ENCODE data around the gene PIEZO1.

DNA sequence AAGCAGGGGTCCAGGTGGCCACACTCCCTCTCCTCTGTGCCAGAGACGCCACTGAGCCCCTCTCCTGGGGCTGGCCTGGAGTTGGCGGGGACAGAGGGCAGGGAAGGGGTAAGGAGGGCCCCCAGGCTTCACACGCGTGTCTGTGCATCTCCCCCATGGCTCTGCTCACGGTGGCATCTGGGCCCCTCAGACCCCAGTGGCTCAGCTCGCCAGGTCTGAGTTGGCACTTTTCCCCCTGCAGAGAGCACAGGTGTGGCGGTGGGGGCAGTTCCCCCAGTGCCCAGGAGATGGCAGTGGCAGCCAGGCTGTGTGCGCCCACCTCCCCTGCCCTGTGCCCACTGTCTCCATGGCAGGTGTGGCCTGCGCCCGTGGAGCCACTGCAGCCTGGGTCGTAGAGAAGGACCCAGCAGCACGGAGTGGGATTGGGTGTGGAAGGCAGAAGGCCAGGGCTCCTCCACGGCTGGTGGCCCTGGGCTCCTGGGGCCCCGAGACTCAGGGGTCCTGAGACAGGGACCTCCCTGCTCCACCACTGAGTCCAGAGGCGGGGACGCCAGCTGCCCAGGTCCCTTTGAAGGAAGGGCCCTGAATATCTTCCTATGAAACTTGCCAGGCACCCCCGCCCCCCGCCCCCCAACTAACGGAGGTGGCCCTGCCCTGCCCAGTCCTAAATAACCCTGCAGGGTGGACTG is 31.0 kb upstream of the PIEZO1 start:
- TF ChIP-seq ELF4 (CRISPR knock-in tag; IDR thresholded peaks at IDR 0.05) = no peak
- TF ChIP-seq SLC30A9 (CRISPR knock-in tag; IDR thresholded peaks at IDR 0.05) = no peak
- no peak for TF ChIP-seq ZFP36 (IDR thresholded peaks at IDR 0.05; ENCODE audit: low read depth, low read length, partially characterized antibody)
- no peak for TF ChIP-seq ATF1 (CRISPR knock-in tag; IDR thresholded peaks at IDR 0.05)
- TF ChIP-seq ATF1 (tag; IDR thresholded peaks at IDR 0.05) = no peak
- TF ChIP-seq, protein P1, sequence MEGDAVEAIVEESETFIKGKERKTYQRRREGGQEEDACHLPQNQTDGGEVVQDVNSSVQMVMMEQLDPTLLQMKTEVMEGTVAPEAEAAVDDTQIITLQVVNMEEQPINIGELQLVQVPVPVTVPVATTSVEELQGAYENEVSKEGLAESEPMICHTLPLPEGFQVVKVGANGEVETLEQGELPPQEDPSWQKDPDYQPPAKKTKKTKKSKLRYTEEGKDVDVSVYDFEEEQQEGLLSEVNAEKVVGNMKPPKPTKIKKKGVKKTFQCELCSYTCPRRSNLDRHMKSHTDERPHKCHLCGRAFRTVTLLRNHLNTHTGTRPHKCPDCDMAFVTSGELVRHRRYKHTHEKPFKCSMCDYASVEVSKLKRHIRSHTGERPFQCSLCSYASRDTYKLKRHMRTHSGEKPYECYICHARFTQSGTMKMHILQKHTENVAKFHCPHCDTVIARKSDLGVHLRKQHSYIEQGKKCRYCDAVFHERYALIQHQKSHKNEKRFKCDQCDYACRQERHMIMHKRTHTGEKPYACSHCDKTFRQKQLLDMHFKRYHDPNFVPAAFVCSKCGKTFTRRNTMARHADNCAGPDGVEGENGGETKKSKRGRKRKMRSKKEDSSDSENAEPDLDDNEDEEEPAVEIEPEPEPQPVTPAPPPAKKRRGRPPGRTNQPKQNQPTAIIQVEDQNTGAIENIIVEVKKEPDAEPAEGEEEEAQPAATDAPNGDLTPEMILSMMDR (IDR thresholded peaks at IDR 0.05 in 2 of 3, conservative IDR thresholded peaks at IDR 0.05 in 1 of 3; ENCODE audit: insufficient read depth in 2 of 3, low read depth in 1 of 3, low read length in 3 of 3) = peak; percentile 71 to 76 (median 76)
- TF ChIP-seq SREBF2 (CRISPR knock-in tag; IDR thresholded peaks at IDR 0.05) = no peak
- TF ChIP-seq RFX5 (IDR thresholded peaks at IDR 0.05; ENCODE audit: low read depth, low read length) = no peak
- no peak for TF ChIP-seq BHLHE40 (IDR thresholded peaks at IDR 0.05; ENCODE audit: low read length)
- TF ChIP-seq ZBTB1 (CRISPR knock-in tag; IDR thresholded peaks at IDR 0.05; ENCODE audit: borderline replicate concordance, low read depth) = no peak
- TF ChIP-seq ZNF717 (CRISPR knock-in tag; IDR thresholded peaks at IDR 0.05) = no peak
- no peak for TF ChIP-seq NCOA1 (IDR thresholded peaks at IDR 0.05; ENCODE audit: low read depth)
- no peak for TF ChIP-seq MAFG (tag; conservative IDR thresholded peaks at IDR 0.05)
- TF ChIP-seq, protein P2, sequence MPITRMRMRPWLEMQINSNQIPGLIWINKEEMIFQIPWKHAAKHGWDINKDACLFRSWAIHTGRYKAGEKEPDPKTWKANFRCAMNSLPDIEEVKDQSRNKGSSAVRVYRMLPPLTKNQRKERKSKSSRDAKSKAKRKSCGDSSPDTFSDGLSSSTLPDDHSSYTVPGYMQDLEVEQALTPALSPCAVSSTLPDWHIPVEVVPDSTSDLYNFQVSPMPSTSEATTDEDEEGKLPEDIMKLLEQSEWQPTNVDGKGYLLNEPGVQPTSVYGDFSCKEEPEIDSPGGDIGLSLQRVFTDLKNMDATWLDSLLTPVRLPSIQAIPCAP (CRISPR knock-in tag; IDR thresholded peaks at IDR 0.05; ENCODE audit: borderline replicate concordance) = no peak
- TF ChIP-seq TBP (optimal IDR thresholded peaks at IDR 0.05; ENCODE audit: low read depth, low read length) = no peak
